Loucy (cell line): ENCODE measurements around the gene KIF3B.

ENCODE experiments used
- CTCF ChIP-seq: fragments of 200-600 bp; sonication (generic); conservative IDR thresholded peaks from 2 replicates; pipeline ENCODE4 v1.5.1; 2014; ENCODE audit warnings: mild to moderate bottlenecking, antibody characterized with exemption, low read length
- EZH2phosphoT487 ChIP-seq: fragments of 200-600 bp; IDR thresholded peaks from 2 replicates; pipeline ENCODE4 v1.6.1; 2018; ENCODE audit warnings: antibody characterized with exemption, mild to moderate bottlenecking, moderate library complexity, borderline replicate concordance

GRCh38 chr20:32241807-32242206 is 35.6 kb upstream of the KIF3B start:
- TF ChIP-seq CTCF = no peak
- no peak for TF ChIP-seq EZH2phosphoT487
